HepG2 (cell line): ENCODE results near the gene OLFM2. TPM values are rescaled to one million over a fixed set of nuclear protein-coding genes. Genes with fewer than 3 reads are reported as not detected.

Experiments used
- ATAC-seq: fragments of 200-7000 bp; cut with Tn5 transposase; 3 replicates; pipeline ENCODE4 v1.9.1; 2020; ENCODE audit warnings: mild to moderate bottlenecking, moderate library complexity
- BruUV-seq: library from RNA; stranded (reverse); fragments of 400-500 nt; replicated peaks from 2 replicates; lab custom pipeline; 2021; lab: Mats Ljungman, UMichigan
- CTCF ChIA-PET: fragments of 300-600 bp; formaldehyde crosslinking; extraction: SDS; loops from one replicate; lab custom pipeline; 2021; ENCODE audit warnings: low total read pairs, inconsistent platforms, low intra/inter-chr PET ratio; lab: Yijun Ruan, JAX
- POLR2A ChIA-PET: fragments of 350-600 bp; sonication (Branson Sonifier 250); formaldehyde crosslinking; loops from one replicate; lab custom pipeline; 2020; ENCODE audit warnings: antibody characterized with exemption, inconsistent platforms; lab: Yijun Ruan, JAX
- DNase-seq: peaks from one replicate; pipeline ENCODE4 v3.0.0-alpha.2; 2015; ENCODE audit warnings: low spot score
- FAIRE-seq: peaks from 3 replicates; lab custom pipeline; 2011; peaks lifted over from hg19 to GRCh38; lab: Jason Lieb, UNC
- H2AFZ ChIP-seq: one replicate; pipeline ENCODE4 v1.6.1; 2011; ENCODE audit warnings: low read length, inconsistent platforms
- H3K27ac ChIP-seq: fragments of 300-600 bp; 3 replicates; pipeline ENCODE4 v1.8.0; 2011; ENCODE audit warnings: mixed run types, mild to moderate bottlenecking, mixed read lengths, low read length, inconsistent platforms; ENCODE audit not compliant: insufficient read depth; ENCODE audit errors: extremely low read length
- H3K27me3 ChIP-seq, 2 experiments: fragments of 200-600 bp in 1 of 2; 2 replicates in 1 of 2; 3 replicates in 1 of 2; pipeline versions ENCODE4 v1.6.0 to v1.8.0; 2011; ENCODE audit warnings: low read length in 2 of 2, mild to moderate bottlenecking in 2 of 2, moderate library complexity in 2 of 2, inconsistent platforms in 1 of 2; ENCODE audit not compliant: insufficient read depth in 2 of 2, control insufficient read depth in 1 of 2
- H3K36me3 ChIP-seq, 2 experiments: fragments of 200-600 bp in 1 of 2; replicated peaks in 1 of 2; 2 replicates in 1 of 2; 3 replicates in 1 of 2; pipeline versions ENCODE4 v1.5.1 to v1.8.0; 2011; ENCODE audit warnings: low read length in 2 of 2, inconsistent platforms in 1 of 2; ENCODE audit not compliant: insufficient read depth in 2 of 2, control insufficient read depth in 1 of 2
- H3K4me1 ChIP-seq: 2 replicates; pipeline ENCODE4 v1.5.1; 2012; ENCODE audit warnings: low read length, inconsistent platforms; ENCODE audit not compliant: insufficient read depth
- H3K4me2 ChIP-seq: 2 replicates; pipeline ENCODE4 v1.6.0; 2011; ENCODE audit warnings: low read depth, low read length, inconsistent platforms
- H3K4me3 ChIP-seq, 3 experiments: fragments of 200-600 bp in 1 of 3; sonication (generic), shearing (Covaris generic) in 1 of 3; replicated peaks in 1 of 3; 2 replicates each; pipeline ENCODE4 v1.5.1; 2011 to 2016; ENCODE audit warnings: low read length in 3 of 3, inconsistent platforms in 2 of 3, low read depth in 2 of 3, mild to moderate bottlenecking in 2 of 3, control low read depth in 1 of 3, mixed read lengths in 1 of 3; ENCODE audit not compliant: insufficient read depth in 1 of 3
- H3K79me2 ChIP-seq: one replicate; pipeline ENCODE4 v1.6.1; 2011; ENCODE audit warnings: low read length, inconsistent platforms; ENCODE audit not compliant: insufficient read depth
- H3K9ac ChIP-seq: 2 replicates; pipeline ENCODE4 v1.6.0; 2011; ENCODE audit warnings: mild to moderate bottlenecking, low read depth, low read length, inconsistent platforms; ENCODE audit not compliant: insufficient read depth
- H3K9me3 ChIP-seq: 2 replicates; pipeline ENCODE4 v1.5.1; 2012; ENCODE audit warnings: mild to moderate bottlenecking, low read length
- H4K20me1 ChIP-seq: 2 replicates; pipeline ENCODE4 v1.6.0; 2011; ENCODE audit warnings: inconsistent platforms, mild to moderate bottlenecking, low read length, moderate library complexity; ENCODE audit not compliant: insufficient read depth
- CC2D1A ChIP-seq: sonication (generic); formaldehyde crosslinking; IDR thresholded peaks from 2 replicates; pipeline ENCODE4 v1.8.1; 2023; ENCODE audit warnings: mild to moderate bottlenecking, missing genetic modification reagents
- ELF1 ChIP-seq: sonication (generic); formaldehyde crosslinking; IDR thresholded peaks from 2 replicates; pipeline ENCODE4 v1.4.0; 2020; ENCODE audit warnings: missing genetic modification reagents
- GATAD2A ChIP-seq: IDR thresholded peaks from 2 replicates; pipeline ENCODE4 v1.6.1; 2016
- HNRNPK ChIP-seq: fragments of 200-400 bp; formaldehyde crosslinking; IDR thresholded peaks from 2 replicates; pipeline ENCODE4 v1.6.1; 2018; ENCODE audit warnings: low read length, low read depth, moderate library complexity, mild to moderate bottlenecking; ENCODE audit not compliant: poor library complexity, severe bottlenecking
- KLF12 ChIP-seq: sonication (generic); formaldehyde crosslinking; IDR thresholded peaks from 2 replicates; pipeline ENCODE4 v1.4.0; 2020; ENCODE audit warnings: missing genetic modification reagents, borderline replicate concordance
- MAFK ChIP-seq, 2 experiments: IDR thresholded peaks in 1 of 2; conservative IDR thresholded peaks in 1 of 2; 2 replicates each; pipeline ENCODE4 v1.6.1; 2011; ENCODE audit warnings: improper control_type of control experiment in 2 of 2, low read length in 2 of 2
- MEIS2 ChIP-seq: sonication (generic); formaldehyde crosslinking; IDR thresholded peaks from 2 replicates; pipeline ENCODE4 v1.9.0; 2021; ENCODE audit warnings: mild to moderate bottlenecking, missing genetic modification reagents
- NAIF1 ChIP-seq: sonication (generic); formaldehyde crosslinking; IDR thresholded peaks from 2 replicates; pipeline ENCODE4 v1.5.0; 2020; ENCODE audit warnings: mild to moderate bottlenecking, missing genetic modification reagents, borderline replicate concordance
- NFYB ChIP-seq: sonication (generic); formaldehyde crosslinking; IDR thresholded peaks from 2 replicates; pipeline ENCODE4 v1.4.0; 2020; ENCODE audit warnings: missing genetic modification reagents
- POLR2AphosphoS5 ChIP-seq: IDR thresholded peaks from 2 replicates; pipeline ENCODE4 v1.6.1; 2012; ENCODE audit warnings: low read depth, low read length
- YEATS2 ChIP-seq: sonication (generic); formaldehyde crosslinking; IDR thresholded peaks from 2 replicates; pipeline ENCODE4 v1.4.0; 2020; ENCODE audit warnings: missing genetic modification reagents, borderline replicate concordance
- ZFP36 ChIP-seq: fragments of 150-350 bp; IDR thresholded peaks from 2 replicates; pipeline ENCODE4 v1.6.1; 2018; ENCODE audit warnings: borderline replicate concordance, low read length, low read depth; ENCODE audit not compliant: partially characterized antibody
- ZFP90 ChIP-seq: sonication (generic); formaldehyde crosslinking; IDR thresholded peaks from 2 replicates; pipeline ENCODE4 v1.8.0; 2022; ENCODE audit warnings: missing genetic modification reagents, mild to moderate bottlenecking, inconsistent platforms, borderline replicate concordance
- ZNF367 ChIP-seq: sonication (generic); formaldehyde crosslinking; IDR thresholded peaks from 2 replicates; pipeline ENCODE4 v1.4.0; 2020; ENCODE audit warnings: missing genetic modification reagents, borderline replicate concordance
- ZNF382 ChIP-seq: sonication (generic); formaldehyde crosslinking; IDR thresholded peaks from 2 replicates; pipeline ENCODE4 v1.5.0; 2020; ENCODE audit warnings: missing genetic modification reagents, mild to moderate bottlenecking, borderline replicate concordance
- ZNF619 ChIP-seq: sonication (generic); formaldehyde crosslinking; IDR thresholded peaks from 2 replicates; pipeline ENCODE4 v1.4.0; 2020; ENCODE audit warnings: mild to moderate bottlenecking, missing genetic modification reagents
- WGBS: methylation state at CpG from one replicate; pipeline ENCODE4 v1.1.6; 2017; ENCODE audit warnings: low lambda C conversion rate; 5-methylcytosine and 5-hydroxymethylcytosine counted together
- in situ Hi-C: cut with HindIII; loops from 2 replicates; pipeline ENCODE4 v1.10.0; 2017; ENCODE audit warnings: low pct_unique_long_range_greater_than_20kb; ENCODE audit not compliant: extremely low pct_ligation_motif_present
- intact Hi-C: fragments of 100-400 bp; cut with micrococcal nuclease; formaldehyde crosslinking; loops from one replicate; pipeline ENCODE4 v1.10.0; 2022; ENCODE audit not compliant: unreplicated experiment
- polyA plus RNA-seq, 8 experiments: library from polyadenylated mRNA; depleted of rRNA in 3 of 8; stranded (reverse) in 7 of 8; unstranded in 1 of 8; fragments of >200 nt; fragmentation: Illumina TruSeq in 4 of 8; extraction: Trizol in 4 of 8; gene quantifications; 2 replicates each; pipeline versions ENCODE4 v1.2.1 to v1.2.3, GENCODE V29; 2011 to 2016; ENCODE audit warnings: low read depth in 4 of 8, missing spikeins in 1 of 8, mixed read lengths in 1 of 8; ENCODE audit not compliant: insufficient read depth in 1 of 8
- total RNA-seq, 5 experiments: library from RNA; depleted of rRNA; stranded (reverse); fragments of >200 nt; fragmentation: Illumina TruSeq; extraction: Trizol; gene quantifications; 2 replicates each; pipeline ENCODE4 v1.2.3, GENCODE V29; 2016; ENCODE audit warnings: low read depth in 1 of 5
- TF ChIP-seq, protein P1 (sequence below): IDR thresholded peaks from 2 replicates; pipeline ENCODE4 v1.6.1; 2016; ENCODE audit warnings: missing compliant biosample characterization, missing genetic modification reagents, borderline replicate concordance

OLFM2 gene
- total and polyA plus RNA-seq, 2 of the 13 experiments (the other 11 are each of a cell fraction or from before 2014, with no cell fraction given), result 0.20 to 0.51 TPM

DNA sequence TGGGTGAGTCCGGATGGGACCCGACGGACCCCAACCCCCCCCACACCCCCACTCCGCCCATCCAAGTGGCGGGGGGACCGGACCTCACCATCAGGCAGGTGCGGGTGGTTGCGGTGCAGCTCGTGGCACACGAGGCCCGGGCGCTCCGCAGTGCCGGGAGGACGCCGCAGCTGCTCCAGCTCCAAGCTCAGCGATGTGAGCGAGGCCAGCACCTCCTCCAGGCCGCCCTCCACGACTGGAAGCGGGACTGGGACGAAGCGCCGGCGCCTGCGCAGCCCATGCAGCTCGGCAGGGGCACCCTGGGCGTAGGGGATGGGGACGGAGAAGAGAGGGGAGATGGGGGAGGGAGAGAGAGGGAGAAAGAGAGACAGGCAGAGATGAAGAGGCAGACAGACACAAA, 30.1 kb upstream of the OLFM2 start:
- CTCF ChIA-PET, result no interaction called here
- Histone ChIP-seq H3K79me2 (no peaks in the 10 kb centered on the region), H2AFZ (no peak overlapping the region)
- intact Hi-C loops, result no loop called here
- 8% methylated on average over 15 of the region's 29 CpGs for WGBS
- peak; percentile 43 for TF ChIP-seq ZFP36
- no peak for TF ChIP-seq ELF1 (CRISPR knock-in tag)
- peak; percentile 68 for TF ChIP-seq HNRNPK
- TF ChIP-seq, all 625 proteins: peak for 2
- Histone ChIP-seq H3K27ac (no peak overlapping the region), H3K9me3 (no peaks in the 10 kb centered on the region), H4K20me1 (peaks cover 3% of the 10 kb centered on the region; the same call in 1 of the 2 replicates), H3K27me3 (peaks cover 2 to 17% of the 10 kb centered on the region in 2 experiments; a peak in 3 of 5 replicates), H3K4me2 (no peak overlapping the region), H3K9ac (no peak overlapping the region), H3K36me3 (no peaks in the 10 kb centered on the region), H3K4me3 (no peak overlapping the region), H3K4me1 (no peaks in the 10 kb centered on the region)
- DNase-seq (no peak), FAIRE-seq (no peak), ATAC-seq (no peak; the same call in 2 of the 3 replicates)
- BruUV-seq, result no TSS peak
- in situ Hi-C loops, result no loop called here
- POLR2A ChIA-PET, result no interaction called here

DNA sequence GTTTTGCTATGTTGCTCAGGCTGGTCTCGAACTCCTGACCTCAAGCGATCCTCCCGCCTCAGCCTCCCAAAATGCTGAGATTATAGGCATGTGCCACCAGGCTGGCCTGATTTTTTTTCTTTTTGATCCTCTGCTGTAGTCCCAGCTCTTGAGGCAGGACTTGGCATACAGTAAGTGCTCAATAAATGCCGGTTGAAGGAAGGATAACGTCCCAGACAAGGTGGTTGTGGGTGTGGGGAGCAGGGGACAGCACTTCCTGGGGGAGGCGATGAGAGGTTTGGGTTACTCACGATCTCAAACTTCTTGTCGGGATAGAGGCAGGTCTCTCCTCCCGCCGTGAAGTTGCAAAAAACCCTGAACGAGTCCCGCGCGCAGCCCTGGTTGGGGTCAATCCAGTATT, 29.7 kb upstream of the OLFM2 start:
- H2AFZ ChIP-seq, result no peak overlapping the region
- FAIRE-seq (no peak), ATAC-seq (no peak), DNase-seq (no peak)
- intact Hi-C loops, result no loop called here
- H3K79me2 ChIP-seq, result no peaks in the 10 kb centered on the region
- TF ChIP-seq MEIS2, result no peak
- TF ChIP-seq CC2D1A (CRISPR knock-in tag), result no peak
- no peak for TF ChIP-seq MAFK (conservative IDR thresholded peaks at IDR 0.05 in 1 of 2, IDR thresholded peaks at IDR 0.05 in 1 of 2; ENCODE audit: low read length in 2 of 2)
- TF ChIP-seq POLR2AphosphoS5, result no peak
- no peak for TF ChIP-seq YEATS2 (CRISPR knock-in tag)
- no peak for TF ChIP-seq NAIF1 (CRISPR knock-in tag)
- TF ChIP-seq ZNF619 (CRISPR knock-in tag), result no peak
- TF ChIP-seq ZFP90, result no peak
- TF ChIP-seq, protein P1, sequence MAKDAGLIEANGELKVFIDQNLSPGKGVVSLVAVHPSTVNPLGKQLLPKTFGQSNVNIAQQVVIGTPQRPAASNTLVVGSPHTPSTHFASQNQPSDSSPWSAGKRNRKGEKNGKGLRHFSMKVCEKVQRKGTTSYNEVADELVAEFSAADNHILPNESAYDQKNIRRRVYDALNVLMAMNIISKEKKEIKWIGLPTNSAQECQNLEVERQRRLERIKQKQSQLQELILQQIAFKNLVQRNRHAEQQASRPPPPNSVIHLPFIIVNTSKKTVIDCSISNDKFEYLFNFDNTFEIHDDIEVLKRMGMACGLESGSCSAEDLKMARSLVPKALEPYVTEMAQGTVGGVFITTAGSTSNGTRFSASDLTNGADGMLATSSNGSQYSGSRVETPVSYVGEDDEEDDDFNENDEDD, result no peak
- TF ChIP-seq ZNF382 (CRISPR knock-in tag), result no peak
- no peak for TF ChIP-seq ZNF367 (CRISPR knock-in tag)
- TF ChIP-seq GATAD2A (CRISPR knock-in tag), result no peak
- no peak for TF ChIP-seq NFYB
- TF ChIP-seq KLF12 (CRISPR knock-in tag), result no peak
- peaks cover 3% of the 10 kb centered on the region; the same call in 1 of the 2 replicates for H4K20me1 ChIP-seq
- no peak overlapping the region for H3K9ac ChIP-seq
- POLR2A ChIA-PET, result no interaction called here
- H3K4me3 ChIP-seq, result no peak overlapping the region
- H3K9me3 ChIP-seq, result no peaks in the 10 kb centered on the region
- no peak overlapping the region for H3K4me2 ChIP-seq
- H3K27ac ChIP-seq, result no peak overlapping the region
- peaks cover 2 to 17% of the 10 kb centered on the region in 2 experiments; a peak in 3 of 5 replicates for H3K27me3 ChIP-seq
- no peaks in the 10 kb centered on the region for H3K36me3 ChIP-seq
- H3K4me1 ChIP-seq, result no peaks in the 10 kb centered on the region
- WGBS, result 23% methylated on average over 10 of the region's 14 CpGs
- in situ Hi-C loops, result no loop called here
- no TSS peak for BruUV-seq
- CTCF ChIA-PET, result no interaction called here
